GM21447 (cell line): ENCODE results near the gene SHISA6.

Experiments used
- ATAC-seq: cut with Tn5 transposase; IDR thresholded peaks from one replicate; pipeline ENCODE4 v1.9.1; 2021; ENCODE audit not compliant: unreplicated experiment

The SHISA6 gene

GRCh38 chr17:11240841-11241610 lies at the start of gene SHISA6:
TSS of gene SHISA6 (plus strand) at chr17:11241213.
- ATAC-seq = no peak

- no peak for ATAC-seq
Measured at GRCh38 chr17:11195801-11196200, 45.2 kb upstream of the SHISA6 start.

GRCh38 chr17:11204991-11205390 lies 36.0 kb upstream of the SHISA6 start:
- ATAC-seq = no peak

- no peak for ATAC-seq
Measured at GRCh38 chr17:11205659-11206058, 35.4 kb upstream of the SHISA6 start.

- ATAC-seq = no peak
Measured at GRCh38 chr17:11209906-11210305, 31.1 kb upstream of the SHISA6 start.

GRCh38 chr17:11212792-11213191 lies 28.2 kb upstream of the SHISA6 start:
- no peak for ATAC-seq

- ATAC-seq = no peak
Measured at GRCh38 chr17:11216976-11217375, 24.0 kb upstream of the SHISA6 start.

- no peak for ATAC-seq
Measured at GRCh38 chr17:11221196-11221595, 19.8 kb upstream of the SHISA6 start.

- no peak for ATAC-seq
Measured at GRCh38 chr17:11221721-11222120, 19.3 kb upstream of the SHISA6 start.

GRCh38 chr17:11238705-11239104 lies 2.3 kb upstream of the SHISA6 start:
- ATAC-seq = no peak

- no peak for ATAC-seq
Measured at GRCh38 chr17:11239379-11239970, 1.5 kb upstream of the SHISA6 start.

- no peak for ATAC-seq
Measured at GRCh38 chr17:11240041-11240840, 772 bp upstream of the SHISA6 start.

GRCh38 chr17:11241611-11242226 lies 706 bp downstream of the SHISA6 start:
- no peak for ATAC-seq

GRCh38 chr17:11242411-11242810 lies 1.4 kb downstream of the SHISA6 start:
- no peak for ATAC-seq

- no peak for ATAC-seq
Measured at GRCh38 chr17:11244776-11245175, 3.8 kb downstream of the SHISA6 start.

GRCh38 chr17:11245187-11245586 lies 4.2 kb downstream of the SHISA6 start:
- no peak for ATAC-seq

GRCh38 chr17:11245791-11246190 lies 4.8 kb downstream of the SHISA6 start:
- no peak for ATAC-seq

GRCh38 chr17:11250161-11250560 lies 9.1 kb downstream of the SHISA6 start:
- ATAC-seq = no peak

- ATAC-seq = no peak
Measured at GRCh38 chr17:11251561-11252107, 10.6 kb downstream of the SHISA6 start.

- ATAC-seq = no peak
Measured at GRCh38 chr17:11252146-11252545, 11.1 kb downstream of the SHISA6 start.

- ATAC-seq = no peak
Measured at GRCh38 chr17:11256877-11257276, 15.9 kb downstream of the SHISA6 start.
